K562 (cell line): ENCODE measurements around the gene ZNF189. TPM values are rescaled to one million over a fixed set of nuclear protein-coding genes. Genes with fewer than 3 reads are reported as not detected.
A peak's percentile ranks its signal among the peaks of the same experiment; 100 is the strongest.

Experiments
- ARID3A ChIP-seq: IDR thresholded peaks from 2 replicates; pipeline ENCODE4 v1.6.1; 2012; ENCODE audit warnings: low read depth, low read length, improper control_type of control experiment, borderline replicate concordance
- BRCA1 ChIP-seq, 2 experiments: fragments of 450-650 bp in 1 of 2; sonication (generic) in 1 of 2; formaldehyde crosslinking in 1 of 2; IDR thresholded peaks; 2 replicates each; pipeline versions ENCODE4 v1.5.0 to v1.6.1; 2017 to 2020; ENCODE audit warnings: mild to moderate bottlenecking in 1 of 2, missing genetic modification reagents in 1 of 2
- CREB1 ChIP-seq, 2 experiments: sonication (generic) in 1 of 2; formaldehyde crosslinking in 1 of 2; IDR thresholded peaks; 2 replicates each; pipeline versions ENCODE4 v1.6.1 to v1.8.0; 2012 to 2022; ENCODE audit warnings: inconsistent platforms in 1 of 2, mild to moderate bottlenecking in 1 of 2, missing genetic modification reagents in 1 of 2, moderate library complexity in 1 of 2
- CREM ChIP-seq: IDR thresholded peaks from 2 replicates; pipeline ENCODE4 v1.6.1; 2014; ENCODE audit warnings: antibody characterized with exemption, low read depth
- CTBP1 ChIP-seq: fragments of 450-650 bp; IDR thresholded peaks from 2 replicates; pipeline ENCODE4 v1.6.1; 2016; ENCODE audit warnings: borderline replicate concordance
- FOSL1 ChIP-seq: fragments of 200-800 bp; sonication (Bioruptor generic); conservative IDR thresholded peaks from 2 replicates; pipeline ENCODE4 v1.6.1; 2016; ENCODE audit warnings: missing genetic modification characterization, missing compliant biosample characterization
- HEY1 ChIP-seq: fragments of 250-450 bp; sonication (Bioruptor Pico); IDR thresholded peaks from 2 replicates; pipeline ENCODE4 v1.5.0; 2020; ENCODE audit warnings: mild to moderate bottlenecking, moderate library complexity, borderline replicate concordance
- HMBOX1 ChIP-seq: sonication (generic); IDR thresholded peaks from 2 replicates; pipeline ENCODE4 v1.6.1; 2016
- HNRNPL ChIP-seq: fragments of 200-400 bp; formaldehyde crosslinking; IDR thresholded peaks from 2 replicates; pipeline ENCODE4 v1.6.1; 2017; ENCODE audit warnings: low read depth, mild to moderate bottlenecking, low read length
- HOXB6 ChIP-seq: fragments of 250-450 bp; sonication (Bioruptor Pico); IDR thresholded peaks from 2 replicates; pipeline ENCODE4 v1.5.1; 2022; ENCODE audit warnings: mild to moderate bottlenecking, borderline replicate concordance
- NCOR1 ChIP-seq: fragments of 450-650 bp; IDR thresholded peaks from 2 replicates; pipeline ENCODE4 v1.6.1; 2016; ENCODE audit warnings: mild to moderate bottlenecking, moderate library complexity
- NR2C2 ChIP-seq, 2 experiments: fragments of 200-800 bp in 1 of 2; sonication (Bioruptor generic) in 1 of 2; sonication (generic) in 1 of 2; formaldehyde crosslinking in 1 of 2; IDR thresholded peaks; 2 replicates each; pipeline versions ENCODE4 v1.6.1 to v1.8.0; 2016 to 2022; ENCODE audit warnings: mild to moderate bottlenecking in 1 of 2, missing compliant biosample characterization in 1 of 2, missing genetic modification characterization in 1 of 2, missing genetic modification reagents in 1 of 2
- RAD51 ChIP-seq: fragments of 450-650 bp; IDR thresholded peaks from 2 replicates; pipeline ENCODE4 v1.7.1; 2016; ENCODE audit warnings: low read depth, mild to moderate bottlenecking, borderline replicate concordance
- RREB1 ChIP-seq: fragments of 250-450 bp; sonication (Bioruptor Pico); IDR thresholded peaks from 2 replicates; pipeline ENCODE4 v1.4.0; 2020
- RUNX1 ChIP-seq: sonication (generic); IDR thresholded peaks from 2 replicates; pipeline ENCODE4 v1.6.1; 2016; ENCODE audit warnings: antibody characterized with exemption, low read depth
- SETDB1 ChIP-seq: IDR thresholded peaks from one replicate; pipeline ENCODE4 v1.6.1; 2012; ENCODE audit warnings: low read length, control low read depth, inconsistent platforms
- TAF9B ChIP-seq: fragments of 450-650 bp; IDR thresholded peaks from 2 replicates; pipeline ENCODE4 v1.6.1; 2018; ENCODE audit warnings: mild to moderate bottlenecking; ENCODE audit not compliant: partially characterized antibody
- polyA plus RNA-seq, 8 experiments: library from polyadenylated mRNA; depleted of rRNA in 4 of 8; stranded (reverse) in 5 of 8; unstranded in 3 of 8; fragments of >200 nt; fragmentation: Nextera tagmentation in 2 of 8; fragmentation: Illumina TruSeq in 1 of 8; extraction: Ambion mirVana in 2 of 8; extraction: Trizol in 1 of 8; gene quantifications; 2 replicates each; pipeline versions ENCODE4 v1.2.1 to v1.2.3, GENCODE V29; 2011 to 2014; ENCODE audit warnings: inconsistent platforms in 1 of 8, missing spikeins in 1 of 8
- total RNA-seq, 7 experiments: library from RNA; depleted of rRNA in 6 of 7; stranded (reverse); fragments of >200 nt in 6 of 7; fragmentation: Illumina TruSeq in 2 of 7; extraction: Trizol in 2 of 7; gene quantifications; 2 replicates each; pipeline versions ENCODE4 v1.2.1 to v1.2.3, GENCODE V29; 2011 to 2021; ENCODE audit warnings: low replicate concordance in 1 of 7

ZNF189 gene
- total and polyA plus RNA-seq, 9 of the 15 experiments (the other 6 are each of a cell fraction or from before 2014, with no cell fraction given) = 2.4 to 15.3 (median 6.4) TPM

- TF ChIP-seq HMBOX1 = no peak
- 0 out of 2 replicates have a peak, but pooled peaks have one; percentile 40 for TF ChIP-seq HEY1 (CRISPR knock-in tag)
- no peak for TF ChIP-seq NCOR1
- TF ChIP-seq HOXB6 (CRISPR knock-in tag) = no peak
- no peak for TF ChIP-seq RUNX1
- TF ChIP-seq FOSL1 (tag) = 0 out of 2 replicates have a peak, but pooled peaks have one; percentile 42
- TF ChIP-seq NR2C2 (CRISPR knock-in tag; IDR thresholded peaks at IDR 0.05) = peak; percentile 53; the same call in 1 of the 2 replicates
- TF ChIP-seq NR2C2 (tag; IDR thresholded peaks at IDR 0.05) = peak; percentile 92
- TF ChIP-seq RREB1 = no peak
- TF ChIP-seq TAF9B = peak; percentile 89
- peak; percentile 56; the same call in 1 of the 2 replicates for TF ChIP-seq CTBP1
- no peak for TF ChIP-seq RAD51
- peak; percentile 86 for TF ChIP-seq CREB1 (IDR thresholded peaks at IDR 0.05)
- TF ChIP-seq CREB1 (CRISPR knock-in tag; IDR thresholded peaks at IDR 0.05) = peak; percentile 87
- TF ChIP-seq BRCA1 (IDR thresholded peaks at IDR 0.05) = no peak
- TF ChIP-seq BRCA1 (CRISPR knock-in tag; IDR thresholded peaks at IDR 0.05) = no peak
- no peak for TF ChIP-seq ARID3A
- no peak for TF ChIP-seq HNRNPL
- TF ChIP-seq CREM = peak; percentile 95
- TF ChIP-seq SETDB1 = no peak
Observed at GRCh38 chr9:101398068-101398929, at the start of gene ZNF189, which contains the start of gene MRPL50 (continued).
